NCI-H187 (cell line): ENCODE data around the gene TYMS.

Experiments used
- DNase-seq, 2 experiments: peaks; one replicate each; lab custom pipeline; 2025; lab: John Stamatoyannopoulos, UW

Gene TYMS

DNA sequence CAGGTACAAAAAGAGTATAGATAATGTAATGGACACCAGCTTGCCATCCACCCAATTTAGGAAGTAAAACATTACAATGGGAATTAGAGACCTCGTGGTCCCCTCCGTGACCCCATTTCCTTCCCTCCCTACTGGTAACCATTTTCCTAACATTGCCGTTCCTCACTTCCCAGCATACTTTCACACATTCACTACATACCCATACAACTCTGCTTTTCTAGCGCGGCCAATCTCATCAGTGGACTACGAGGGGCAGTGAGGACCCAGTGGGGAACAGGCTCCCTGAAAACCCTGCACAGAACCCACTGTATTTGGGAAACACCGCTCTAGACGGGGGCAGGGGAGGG, 53.8 kb downstream of the TYMS start:
- no peak for DNase-seq

DNA sequence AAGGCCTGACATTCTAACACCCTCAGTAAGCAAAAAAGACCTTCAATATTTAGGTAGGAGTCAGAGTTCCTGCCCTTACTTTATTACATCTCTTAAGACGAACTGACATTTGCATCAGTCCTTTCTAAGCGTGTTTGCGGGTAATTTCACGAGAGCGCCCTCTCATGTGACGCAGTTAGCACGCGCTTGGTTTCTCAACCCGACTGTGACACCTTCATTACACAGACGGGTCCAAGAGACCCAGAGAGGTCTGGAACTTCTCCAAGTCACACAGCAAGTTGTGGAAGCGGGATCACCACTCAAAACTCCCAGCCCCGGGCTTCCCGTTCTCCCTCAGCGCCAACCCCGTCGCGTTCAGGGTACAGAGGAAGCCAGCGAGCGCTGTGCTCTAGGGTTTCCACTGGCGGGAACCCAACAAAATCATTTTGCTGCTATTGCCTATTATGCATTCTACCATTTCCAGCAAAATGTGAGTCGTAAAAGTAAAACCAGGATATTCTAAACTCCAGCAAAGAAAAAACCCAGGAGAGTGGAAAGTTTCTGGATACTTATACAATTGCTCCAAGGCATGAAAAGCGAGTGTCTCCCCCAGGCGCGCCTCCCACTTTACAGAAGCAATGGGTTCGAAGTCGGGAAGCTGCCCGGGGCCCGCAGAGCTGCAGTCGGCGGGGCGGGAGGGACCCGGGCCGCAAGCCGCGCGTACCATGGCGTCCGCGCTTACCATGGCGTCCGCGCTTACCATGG, 54.4 kb downstream of the TYMS start:
- peak in 1 of 2 experiments; percentile 20 for DNase-seq

DNA sequence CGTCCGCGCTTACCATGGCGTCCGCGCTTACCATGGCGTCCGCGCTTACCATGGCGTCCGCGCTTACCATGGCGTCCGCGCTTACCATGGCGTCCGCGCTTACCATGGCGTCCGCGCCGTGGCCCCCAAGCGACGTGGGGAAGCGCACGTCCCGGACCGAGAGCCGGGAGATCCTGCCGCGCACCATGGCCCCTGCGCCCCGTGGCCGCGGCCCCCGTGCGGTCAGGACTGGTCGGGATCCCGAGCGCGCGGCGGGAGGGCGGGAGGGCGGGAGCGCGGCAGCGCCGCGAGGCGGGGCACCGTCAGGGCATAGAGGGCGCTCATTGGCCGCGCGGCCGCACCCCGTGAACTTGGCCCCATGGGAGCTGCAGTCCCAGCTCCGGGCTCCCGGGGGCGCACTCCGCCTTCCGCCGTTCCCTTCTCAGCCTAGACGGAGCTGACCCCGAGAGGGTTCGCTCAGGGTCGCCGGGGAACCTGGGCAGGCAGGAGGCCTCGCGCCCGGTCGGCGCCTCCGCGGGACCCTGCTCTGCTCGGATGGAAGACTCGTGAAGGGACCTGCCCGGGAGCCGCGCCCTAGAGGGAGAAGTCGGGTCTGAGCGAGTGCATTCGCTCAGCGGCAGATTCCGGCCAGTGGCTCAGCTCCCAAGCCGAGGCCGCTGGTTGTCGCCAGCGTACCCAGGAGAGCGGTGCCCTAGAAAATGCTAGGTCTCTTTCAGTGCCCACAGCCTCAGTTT, 55.1 kb downstream of the TYMS start, which contains the start of gene ENOSF1:
Gene ENOSF1 (minus strand): TSS at position 230 of the 734 bp plus-strand sequence. CDS start 43 bp downstream, at position 187.
- DNase-seq = peak in 1 of 2 experiments; percentile 2

DNA sequence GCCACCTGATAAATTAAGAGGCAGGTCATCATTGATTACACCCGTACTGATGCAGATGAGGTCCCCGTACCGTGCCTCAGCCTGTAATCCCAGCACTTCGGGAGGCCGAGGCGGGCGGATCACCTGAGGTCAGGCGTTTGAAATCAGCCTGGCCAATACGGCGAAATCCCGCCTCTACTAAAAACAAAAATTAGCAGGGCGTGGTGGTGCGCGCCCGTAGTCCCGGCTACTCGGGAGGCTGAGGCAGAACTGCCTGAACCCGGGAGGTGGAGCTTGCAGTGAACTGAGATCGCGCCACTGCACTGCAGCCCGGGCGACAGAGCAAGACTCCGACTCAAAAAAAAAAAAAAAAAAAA, 55.7 kb downstream of the TYMS start:
- DNase-seq = no peak

DNA sequence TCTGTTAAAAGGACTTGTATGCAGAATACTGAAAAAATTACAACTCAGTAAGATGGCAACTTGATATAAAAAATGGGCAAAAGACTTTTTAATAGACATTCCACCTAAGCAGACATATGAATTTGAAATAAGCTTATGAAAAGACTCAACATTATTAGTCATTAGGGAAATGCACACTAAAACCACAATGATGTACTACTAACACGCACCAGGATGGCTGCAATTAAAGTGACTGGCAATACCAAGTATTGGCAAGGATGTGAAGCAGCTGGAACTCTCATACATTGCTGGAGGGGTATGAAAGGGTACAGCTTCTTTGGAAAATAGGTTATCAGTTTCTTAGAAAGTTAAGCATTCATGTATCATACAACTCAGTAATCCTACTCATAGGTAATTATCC, 58.2 kb downstream of the TYMS start:
- DNase-seq = no peak

DNA sequence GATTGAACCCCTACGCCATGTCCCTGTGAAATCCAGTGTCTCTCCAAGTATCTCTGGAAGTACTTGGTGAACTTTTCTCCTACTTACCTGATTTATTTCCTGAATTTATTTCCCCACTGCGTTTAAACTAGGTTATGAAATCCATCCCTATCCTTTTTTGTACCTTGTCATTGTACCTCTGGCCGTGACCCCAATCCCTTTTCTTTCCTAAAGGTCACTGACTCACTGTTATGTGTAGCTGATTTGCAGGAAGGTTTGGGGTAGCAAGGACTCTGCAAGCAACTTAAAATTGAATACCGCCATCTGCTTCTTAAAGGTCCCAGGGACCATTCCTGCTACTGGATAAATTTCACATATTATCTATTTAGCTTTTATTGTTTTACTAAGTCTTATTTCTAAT, 59.5 kb downstream of the TYMS start:
- no peak for DNase-seq
